Activated CD8-positive, alpha-beta memory T cell treated with anti-CD3 and anti-CD28 coated beads for 36 hours (primary cell): ENCODE results near the gene NFIB. TPM values are rescaled to one million over a fixed set of nuclear protein-coding genes. Genes with fewer than 3 reads are reported as not detected.

Source experiments
- CTCF ChIA-PET: fragments of 350-600 bp; sonication (Branson Sonifier 250); formaldehyde crosslinking; loops from one replicate; lab custom pipeline; 2021; ENCODE audit warnings: antibody characterized with exemption; lab: Charles Lee
- POLR2A ChIA-PET: fragments of 350-600 bp; sonication (Branson Sonifier 250); formaldehyde crosslinking; loops from one replicate; lab custom pipeline; 2021; ENCODE audit warnings: antibody characterized with exemption; lab: Charles Lee
- total RNA-seq, 2 experiments: library from RNA; stranded (reverse); gene quantifications; one replicate each; pipeline ENCODE4 v1.2.3, GENCODE V29; 2021

The NFIB gene
- total RNA-seq, 2 experiments from 2014 or later = not detected

DNA sequence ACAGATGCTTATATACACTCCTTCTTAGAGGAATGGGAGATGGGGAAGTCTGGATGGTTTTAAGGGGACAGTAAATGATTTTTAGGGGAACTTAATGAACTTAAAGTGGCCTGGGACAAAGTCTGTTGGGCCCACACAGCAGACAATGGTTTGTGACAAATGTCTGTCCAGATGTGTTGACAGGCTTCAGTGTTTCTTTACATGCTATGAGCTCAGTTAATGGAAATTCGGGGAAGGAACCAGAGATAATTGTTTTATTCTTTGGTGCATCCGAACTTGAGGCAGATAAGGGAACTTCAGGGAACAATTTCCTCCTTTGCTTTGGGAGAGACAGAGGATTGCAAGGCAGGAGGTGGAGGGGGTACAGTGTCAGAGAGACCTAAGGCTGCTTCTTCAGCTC is 52.3 kb downstream of the NFIB start:
- CTCF ChIA-PET = no interaction called here
- POLR2A ChIA-PET = no interaction called here

DNA sequence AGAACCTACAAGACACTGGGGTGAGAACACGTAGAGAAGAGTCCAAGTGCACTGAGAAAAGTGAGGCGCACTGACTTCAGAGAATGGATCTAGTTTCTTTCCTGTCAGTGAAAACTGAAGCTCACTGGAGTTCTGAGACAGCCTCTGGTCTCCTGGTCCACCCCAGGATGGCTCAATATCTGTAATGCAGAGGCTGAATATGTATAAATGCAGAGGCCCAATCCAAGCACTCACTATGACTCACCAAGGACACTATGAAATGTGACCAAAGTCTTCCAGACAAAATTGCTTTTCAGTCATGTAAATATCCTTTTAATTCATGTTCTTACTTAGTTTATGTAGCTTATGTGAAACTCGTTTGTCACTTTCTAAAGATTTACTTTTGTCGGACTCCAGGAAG is 53.8 kb downstream of the NFIB start:
- ChIA-PET POLR2A (no interaction called here), CTCF (no interaction called here)

DNA sequence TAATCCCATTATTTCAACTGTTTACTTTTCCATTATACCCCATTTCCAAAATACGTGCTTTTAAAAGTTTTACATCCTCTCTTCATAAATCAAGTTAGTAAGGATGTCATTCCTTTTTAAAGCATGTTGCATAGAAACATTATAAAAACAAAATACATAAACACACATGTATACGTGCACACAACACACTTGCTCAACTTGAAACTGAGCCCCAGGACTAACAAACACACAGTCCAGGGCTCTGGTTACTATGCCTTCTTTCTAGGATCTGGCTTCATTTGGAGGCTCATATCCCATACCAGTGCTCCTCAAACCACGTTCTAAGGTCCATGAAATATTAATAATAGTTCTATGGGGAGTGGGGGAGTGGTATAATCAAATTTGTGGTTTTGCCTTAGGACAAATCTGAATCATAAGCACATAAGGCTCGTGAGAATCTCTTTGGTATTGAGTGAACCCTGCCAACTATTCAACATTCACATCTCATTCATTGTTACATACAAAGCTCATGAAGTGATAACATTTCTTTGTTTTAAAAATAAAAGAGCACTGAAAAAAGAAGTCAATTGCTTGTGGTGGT is 55.2 kb downstream of the NFIB start:
- ChIA-PET CTCF (no interaction called here), POLR2A (no interaction called here)

- ChIA-PET CTCF (no interaction called here), POLR2A (no interaction called here)
These were observed 55.8 kb downstream of the NFIB start for GRCh38 chr9:14258156-14258555.

- ChIA-PET CTCF (no interaction called here), POLR2A (no interaction called here)
These were observed 57.4 kb downstream of the NFIB start for GRCh38 chr9:14256588-14256987.

- POLR2A ChIA-PET = no interaction called here
- CTCF ChIA-PET = no interaction called here
These were observed 62.5 kb downstream of the NFIB start for GRCh38 chr9:14251154-14252071.

DNA sequence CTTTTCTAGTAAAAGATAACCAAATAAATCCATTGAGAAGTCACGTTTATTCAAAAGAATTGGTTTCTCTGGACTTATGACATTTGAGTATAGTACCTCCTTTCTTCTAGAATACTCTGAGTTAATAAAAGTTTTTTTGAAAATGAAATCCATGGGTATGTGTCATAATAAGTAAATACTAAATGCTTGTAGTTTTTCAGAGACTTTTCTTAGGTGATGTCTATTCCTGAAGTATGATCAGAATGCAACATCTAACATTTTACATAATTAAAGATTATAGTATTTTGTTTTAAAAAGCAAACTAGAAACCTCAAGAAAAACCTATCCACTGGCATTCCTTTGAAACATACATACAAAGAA is 63.2 kb downstream of the NFIB start:
- ChIA-PET POLR2A (no interaction called here), CTCF (no interaction called here)

GRCh38 chr9:14249527-14249926 is 64.4 kb downstream of the NFIB start:
- ChIA-PET POLR2A (no interaction called here), CTCF (interaction anchor here (0.6 kb wide), 1 partner anchor 104 kb away, joined by 3 read pairs; no protein-coding TSS in a partner anchor)

GRCh38 chr9:14248149-14248548 is 65.8 kb downstream of the NFIB start:
- POLR2A ChIA-PET = no interaction called here
- CTCF ChIA-PET = no interaction called here

DNA sequence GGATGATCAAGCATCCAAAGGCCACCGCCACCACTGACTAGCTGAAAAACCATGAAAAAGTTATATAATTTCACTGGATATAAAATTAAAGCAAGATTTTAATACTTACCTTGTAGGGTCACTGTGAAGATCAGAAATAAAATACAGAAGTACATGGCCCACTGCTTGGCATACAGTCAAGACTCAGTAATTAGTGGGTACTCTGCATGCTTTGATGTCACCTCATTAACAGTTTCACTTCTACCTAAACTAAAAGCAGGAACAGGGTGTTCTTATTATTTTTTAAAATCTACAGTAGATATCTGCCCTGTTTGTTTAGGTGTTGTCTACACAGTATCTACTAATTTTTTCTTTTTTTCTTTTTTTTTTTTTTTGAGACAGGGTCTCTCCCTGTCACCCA is 66.4 kb downstream of the NFIB start:
- POLR2A ChIA-PET = no interaction called here
- CTCF ChIA-PET = no interaction called here

DNA sequence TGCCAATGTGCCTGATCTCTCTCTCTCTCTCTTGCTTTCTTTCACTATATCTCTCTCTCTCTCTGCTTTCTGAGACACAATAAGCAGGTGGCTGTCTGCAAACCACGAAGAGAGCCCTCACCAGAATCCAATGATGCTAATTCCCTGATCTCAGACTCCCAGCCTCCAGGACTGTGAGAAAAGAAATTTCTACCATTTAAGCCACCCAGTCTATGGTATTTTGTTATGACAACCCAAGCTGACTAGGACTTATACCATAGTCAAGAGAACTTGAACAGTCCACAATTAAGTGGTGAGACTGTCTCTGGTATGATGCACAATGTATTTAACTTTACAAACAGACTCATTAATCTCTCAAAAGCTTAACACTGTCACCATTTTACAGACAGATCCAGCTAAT is 67.0 kb downstream of the NFIB start:
- CTCF ChIA-PET = no interaction called here
- POLR2A ChIA-PET = no interaction called here

DNA sequence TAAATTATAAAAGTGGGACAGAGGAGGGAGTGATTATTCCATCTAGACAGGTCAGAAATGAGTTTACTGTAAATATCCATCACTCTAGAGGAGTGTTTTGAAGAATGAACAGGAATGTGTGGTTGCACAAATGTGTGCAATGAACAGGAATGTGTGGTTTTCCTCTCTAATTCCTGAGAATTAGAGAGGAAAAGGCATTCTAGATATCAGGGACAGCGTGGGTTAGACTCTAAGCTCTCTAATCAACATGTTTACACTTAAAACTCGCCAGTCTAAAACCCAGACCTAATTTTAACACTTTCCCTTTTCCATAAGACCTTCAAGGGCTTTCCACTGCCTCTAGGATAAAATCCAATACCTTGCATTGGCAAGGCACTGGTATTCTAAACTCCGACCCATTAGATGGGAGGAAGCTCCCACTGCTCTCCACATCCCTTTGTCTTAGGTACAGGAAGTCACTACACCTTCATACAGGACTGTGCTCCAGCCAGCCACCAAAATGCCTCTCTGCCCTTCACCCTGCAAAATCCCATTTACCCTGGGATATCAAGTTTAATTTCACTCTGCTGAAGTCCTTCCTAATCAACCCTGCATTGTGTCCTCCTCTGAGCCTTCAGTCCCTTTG is 67.9 kb downstream of the NFIB start:
- ChIA-PET POLR2A (no interaction called here), CTCF (no interaction called here)

GRCh38 chr9:14243514-14244042 is 70.4 kb downstream of the NFIB start:
- POLR2A ChIA-PET = no interaction called here
- CTCF ChIA-PET = no interaction called here

DNA sequence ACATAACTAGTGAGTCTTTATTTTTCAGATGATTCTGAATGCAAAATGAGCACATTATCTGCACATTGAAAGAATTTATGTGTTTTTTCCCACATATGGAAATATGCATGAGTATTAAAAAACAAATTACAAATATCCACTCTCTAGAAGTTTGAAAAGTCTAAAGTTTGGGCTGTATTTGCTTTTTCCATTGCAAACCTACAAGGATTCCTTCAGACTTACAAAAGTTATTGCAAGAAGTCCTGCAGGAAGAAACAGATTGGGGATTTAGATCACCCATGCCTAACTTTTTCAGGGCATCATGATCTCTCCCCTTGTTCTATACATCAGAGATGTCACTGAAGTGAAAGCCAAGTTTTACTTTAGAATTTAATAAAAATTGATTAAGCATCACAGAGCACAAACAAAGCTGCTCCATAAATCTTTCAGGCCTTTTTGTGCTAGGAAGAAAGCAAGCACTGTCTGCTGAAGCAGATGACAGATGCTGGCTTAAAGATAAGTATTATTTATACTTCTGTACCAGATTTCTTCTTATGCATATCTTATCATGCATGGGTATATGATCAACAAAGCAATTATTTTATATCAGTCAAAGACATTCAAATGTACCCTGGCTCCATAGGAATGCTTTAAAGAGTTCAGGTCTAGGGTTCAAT is 71.7 kb downstream of the NFIB start:
- CTCF ChIA-PET = no interaction called here
- POLR2A ChIA-PET = no interaction called here

DNA sequence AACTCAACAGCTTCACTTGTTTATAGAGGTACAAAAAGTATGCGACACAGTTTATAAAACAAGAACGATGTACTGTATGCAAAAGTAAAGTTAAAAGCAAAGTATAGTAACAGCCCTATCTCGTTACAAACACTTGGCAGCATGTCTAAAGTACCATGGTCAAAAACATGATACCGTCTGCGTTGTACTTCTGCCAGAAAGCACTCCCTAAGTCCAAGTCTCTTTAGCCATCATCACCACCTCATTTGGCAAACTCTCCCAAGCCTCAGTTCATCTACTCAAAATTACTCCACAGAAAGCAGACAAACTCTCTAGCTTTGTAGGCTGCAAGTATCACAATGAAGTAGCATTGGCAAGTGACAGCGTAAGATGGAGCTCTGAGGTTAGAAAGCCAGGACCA is 73.4 kb downstream of the NFIB start:
- CTCF ChIA-PET = no interaction called here
- POLR2A ChIA-PET = no interaction called here

- CTCF ChIA-PET = no interaction called here
- POLR2A ChIA-PET = no interaction called here
These were observed 75.4 kb downstream of the NFIB start for GRCh38 chr9:14238518-14238917.

GRCh38 chr9:14238079-14238478 is 75.9 kb downstream of the NFIB start:
- POLR2A ChIA-PET = no interaction called here

DNA sequence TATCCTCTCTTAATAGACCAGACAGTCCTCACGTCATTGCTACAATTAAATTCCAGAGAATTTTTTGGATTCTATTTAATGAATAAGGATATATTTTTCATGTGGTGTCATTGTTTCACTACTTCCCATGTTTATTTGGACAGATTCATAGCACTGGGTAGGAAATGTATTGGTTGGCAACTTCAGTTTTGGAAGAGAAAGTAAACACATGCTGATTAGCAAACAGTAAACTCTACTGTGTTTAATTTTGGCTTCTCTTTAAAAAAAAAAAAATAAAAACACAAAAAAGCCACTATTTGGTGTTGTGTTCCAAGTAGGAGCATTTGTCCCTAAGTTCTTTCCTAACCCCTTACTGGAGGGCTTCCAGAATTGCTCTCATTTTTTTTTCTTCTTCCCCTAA is 77.3 kb downstream of the NFIB start:
- ChIA-PET CTCF (no interaction called here), POLR2A (no interaction called here)

More at GRCh38 chr9:14238079-14238478, 75.9 kb downstream of the NFIB start:
- CTCF ChIA-PET = no interaction called here

- ChIA-PET CTCF (no interaction called here), POLR2A (no interaction called here)
These were observed 81.8 kb downstream of the NFIB start for GRCh38 chr9:14232111-14232510.
